ENCODE results near the gene B4GALT6. TPM values are rescaled to one million over a fixed set of nuclear protein-coding genes. Genes with fewer than 3 reads are reported as not detected.

B4GALT6 gene
- total RNA-seq, 1 experiment from 2014 or later = 22.0 TPM

DNA sequence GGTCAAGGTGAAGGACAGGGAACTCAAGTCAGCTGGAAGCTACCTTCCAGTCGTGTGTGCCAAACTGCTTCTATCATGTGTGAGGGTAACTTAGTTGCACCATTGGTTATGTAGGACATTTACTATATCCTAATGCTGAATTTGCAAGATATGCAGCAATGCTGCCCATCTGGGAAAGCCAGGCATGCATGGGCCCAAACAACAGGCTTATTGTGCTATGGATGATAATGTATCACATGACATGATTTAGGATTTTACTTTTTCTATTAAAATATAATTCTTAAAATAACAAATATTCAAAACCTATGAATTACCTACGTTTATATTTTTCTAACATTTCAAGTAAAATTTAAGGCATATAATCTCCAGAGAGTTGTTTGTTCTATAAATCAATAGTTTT is 35.9 kb downstream of the B4GALT6 start:
- Mint-ChIP-seq H3K36me3 (ENCODE audit: insufficient read depth, unreplicated experiment) (no peaks in the 10 kb centered on the region), H3K27me3 (ENCODE audit: unreplicated experiment) (no peaks in the 10 kb centered on the region), H3K4me3 (ENCODE audit: low read depth, unreplicated experiment) (no peak overlapping the region), H3K27ac (ENCODE audit: unreplicated experiment) (no peak overlapping the region), H3K4me1 (ENCODE audit: low read depth, unreplicated experiment) (no peaks in the 10 kb centered on the region), H3K9me3 (ENCODE audit: low read depth, unreplicated experiment) (no peaks in the 10 kb centered on the region)
- CTCF ChIA-PET = interaction anchor here (0.5 to 0.9 kb wide), 2 partner anchors 10 to 51 kb away, joined by 3 read pairs; no protein-coding TSS in a partner anchor
- DNase-seq = no peak
- intact Hi-C loops (cut with micrococcal nuclease; ENCODE audit: unreplicated experiment) = no loop called here
- no TSS peak for BruUV-seq (replicated peaks)
- TF ChIP-seq, protein P1, sequence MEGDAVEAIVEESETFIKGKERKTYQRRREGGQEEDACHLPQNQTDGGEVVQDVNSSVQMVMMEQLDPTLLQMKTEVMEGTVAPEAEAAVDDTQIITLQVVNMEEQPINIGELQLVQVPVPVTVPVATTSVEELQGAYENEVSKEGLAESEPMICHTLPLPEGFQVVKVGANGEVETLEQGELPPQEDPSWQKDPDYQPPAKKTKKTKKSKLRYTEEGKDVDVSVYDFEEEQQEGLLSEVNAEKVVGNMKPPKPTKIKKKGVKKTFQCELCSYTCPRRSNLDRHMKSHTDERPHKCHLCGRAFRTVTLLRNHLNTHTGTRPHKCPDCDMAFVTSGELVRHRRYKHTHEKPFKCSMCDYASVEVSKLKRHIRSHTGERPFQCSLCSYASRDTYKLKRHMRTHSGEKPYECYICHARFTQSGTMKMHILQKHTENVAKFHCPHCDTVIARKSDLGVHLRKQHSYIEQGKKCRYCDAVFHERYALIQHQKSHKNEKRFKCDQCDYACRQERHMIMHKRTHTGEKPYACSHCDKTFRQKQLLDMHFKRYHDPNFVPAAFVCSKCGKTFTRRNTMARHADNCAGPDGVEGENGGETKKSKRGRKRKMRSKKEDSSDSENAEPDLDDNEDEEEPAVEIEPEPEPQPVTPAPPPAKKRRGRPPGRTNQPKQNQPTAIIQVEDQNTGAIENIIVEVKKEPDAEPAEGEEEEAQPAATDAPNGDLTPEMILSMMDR (IDR thresholded peaks at IDR 0.05; ENCODE audit: unreplicated experiment) = no peak

DNA sequence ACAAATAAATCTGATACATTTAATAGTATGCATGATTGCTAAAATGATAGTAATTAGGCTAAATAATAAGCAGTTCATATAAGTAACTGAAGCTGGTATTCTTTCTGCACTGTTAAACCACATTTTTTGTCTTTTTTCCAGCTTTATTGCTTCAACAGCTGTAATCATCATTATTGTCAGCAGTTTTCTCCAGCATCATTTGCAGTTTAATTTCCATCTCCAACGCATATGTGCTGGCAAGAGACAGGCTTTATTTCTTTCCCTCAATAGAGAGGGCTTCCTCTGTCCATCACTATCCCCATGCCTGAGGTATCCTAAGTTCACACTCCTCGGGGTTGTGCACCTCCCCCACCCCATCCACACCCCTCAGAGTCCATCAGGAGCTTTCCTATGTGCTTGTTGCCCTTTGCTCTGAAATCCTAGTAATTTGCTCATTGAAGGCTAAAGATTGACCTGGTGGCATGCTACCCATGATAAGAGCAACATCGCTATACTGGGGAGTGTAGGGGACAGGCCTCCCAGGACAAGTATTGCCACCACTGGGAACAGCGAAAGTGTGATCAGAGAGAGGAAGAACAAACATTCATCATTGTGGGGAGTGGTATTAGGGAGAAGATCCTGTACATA is 37.1 kb downstream of the B4GALT6 start:
- no peak overlapping the region for H3K27ac Mint-ChIP-seq (ENCODE audit: unreplicated experiment)
- no peaks in the 10 kb centered on the region for H3K9me3 Mint-ChIP-seq (ENCODE audit: low read depth, unreplicated experiment)
- DNase-seq = no peak
- TF ChIP-seq, protein P1 (IDR thresholded peaks at IDR 0.05; ENCODE audit: unreplicated experiment) = no peak
- no peaks in the 10 kb centered on the region for H3K4me1 Mint-ChIP-seq (ENCODE audit: low read depth, unreplicated experiment)
- intact Hi-C loops (cut with micrococcal nuclease; ENCODE audit: unreplicated experiment) = no loop called here
- no peaks in the 10 kb centered on the region for H3K27me3 Mint-ChIP-seq (ENCODE audit: unreplicated experiment)
- no peaks in the 10 kb centered on the region for H3K36me3 Mint-ChIP-seq (ENCODE audit: insufficient read depth, unreplicated experiment)
- H3K4me3 Mint-ChIP-seq (ENCODE audit: low read depth, unreplicated experiment) = no peak overlapping the region
- no TSS peak for BruUV-seq (replicated peaks)
- CTCF ChIA-PET = no interaction called here

DNA sequence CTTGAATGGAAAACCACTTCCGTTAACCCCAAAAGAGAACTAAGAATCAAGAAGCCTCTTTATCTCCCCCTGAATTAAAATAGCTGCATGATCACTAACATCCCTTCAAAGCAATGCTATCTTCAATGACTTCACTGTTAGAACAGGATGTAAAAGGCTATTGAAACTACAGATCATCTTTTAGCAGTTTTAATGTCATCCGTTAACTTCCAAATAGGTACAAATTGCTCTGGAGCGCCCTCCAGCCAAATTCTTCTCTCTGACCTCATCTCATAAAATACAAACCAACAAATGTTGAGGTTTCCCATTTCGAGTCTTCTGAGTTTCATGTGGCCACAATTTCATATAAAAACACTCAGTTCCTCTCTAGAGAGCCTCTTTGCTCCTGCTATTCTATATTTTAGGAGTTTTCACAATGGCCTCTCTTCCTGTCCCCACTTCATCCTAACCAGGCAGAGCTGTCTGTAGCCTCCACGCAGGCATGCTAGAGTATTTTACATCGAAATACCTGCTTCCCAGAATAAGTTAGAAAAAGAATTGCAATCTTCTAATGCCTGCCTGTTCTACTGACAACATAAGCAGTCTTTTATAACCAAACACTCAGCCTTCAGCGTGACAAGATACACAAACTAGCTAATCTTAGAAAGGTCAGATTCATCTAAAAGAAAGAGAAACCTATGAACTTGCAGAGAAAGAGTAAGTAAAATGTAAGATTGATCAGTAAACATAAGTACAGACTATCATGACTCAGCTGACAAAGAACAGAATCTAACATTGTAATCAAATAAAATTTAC is 37.9 kb downstream of the B4GALT6 start:
- Mint-ChIP-seq H3K4me1 (ENCODE audit: low read depth, unreplicated experiment) (no peaks in the 10 kb centered on the region), H3K9me3 (ENCODE audit: low read depth, unreplicated experiment) (no peaks in the 10 kb centered on the region), H3K4me3 (ENCODE audit: low read depth, unreplicated experiment) (no peak overlapping the region), H3K27ac (ENCODE audit: unreplicated experiment) (no peak overlapping the region), H3K27me3 (ENCODE audit: unreplicated experiment) (no peaks in the 10 kb centered on the region), H3K36me3 (ENCODE audit: insufficient read depth, unreplicated experiment) (no peaks in the 10 kb centered on the region)
- BruUV-seq (replicated peaks) = no TSS peak
- CTCF ChIA-PET = no interaction called here
- intact Hi-C loops (cut with micrococcal nuclease; ENCODE audit: unreplicated experiment) = no loop called here
- no peak for DNase-seq
- TF ChIP-seq, protein P1 (IDR thresholded peaks at IDR 0.05; ENCODE audit: unreplicated experiment) = no peak

DNA sequence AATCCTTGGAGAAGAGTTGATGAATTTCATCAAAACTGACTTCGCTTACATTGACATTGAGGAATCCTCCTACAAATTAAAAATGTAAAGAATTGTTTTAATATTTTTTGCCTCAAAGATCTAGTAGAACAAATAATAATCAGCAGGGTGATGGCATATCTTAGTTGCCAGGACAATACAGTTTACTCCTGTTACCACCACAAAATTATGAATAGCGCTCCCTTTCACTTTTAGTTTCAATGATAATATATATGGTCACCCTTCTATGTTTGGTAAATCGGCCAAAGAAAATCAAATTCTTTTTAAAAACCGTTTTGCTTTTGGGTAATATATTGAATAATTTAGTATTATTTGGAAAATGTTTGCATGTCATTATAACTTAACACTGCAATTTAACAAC is 39.0 kb downstream of the B4GALT6 start:
- TF ChIP-seq, protein P1 (IDR thresholded peaks at IDR 0.05; ENCODE audit: unreplicated experiment) = no peak
- no peaks in the 10 kb centered on the region for H3K27me3 Mint-ChIP-seq (ENCODE audit: unreplicated experiment)
- H3K36me3 Mint-ChIP-seq (ENCODE audit: insufficient read depth, unreplicated experiment) = no peaks in the 10 kb centered on the region
- intact Hi-C loops (cut with micrococcal nuclease; ENCODE audit: unreplicated experiment) = no loop called here
- H3K27ac Mint-ChIP-seq (ENCODE audit: unreplicated experiment) = no peak overlapping the region
- CTCF ChIA-PET = no interaction called here
- H3K4me3 Mint-ChIP-seq (ENCODE audit: low read depth, unreplicated experiment) = no peak overlapping the region
- no peaks in the 10 kb centered on the region for H3K4me1 Mint-ChIP-seq (ENCODE audit: low read depth, unreplicated experiment)
- DNase-seq = no peak
- no peaks in the 10 kb centered on the region for H3K9me3 Mint-ChIP-seq (ENCODE audit: low read depth, unreplicated experiment)
- no TSS peak for BruUV-seq (replicated peaks)
